Psoas muscle (tissue), 8 donors: Measurements from ENCODE around the gene SPATA22. TPM values are rescaled to one million over a fixed set of nuclear protein-coding genes. Genes with fewer than 3 reads are reported as not detected.

ENCODE experiments used
- ATAC-seq, 4 donors: fragments of 200-7000 bp; cut with Tn5 transposase; one replicate each; pipeline ENCODE4 v1.9.1; 2020; ENCODE audit warnings: moderate library complexity in 3 of 4, mild to moderate bottlenecking in 2 of 4
- DNase-seq, 2 donors: peaks; one replicate each; pipeline ENCODE4 v3.0.0-alpha.2; 2020
- H3K27ac ChIP-seq: fragments of 200-600 bp; one replicate; pipeline ENCODE4 v1.8.0; 2022
- H3K27me3 ChIP-seq, 3 donors: fragments of 200-600 bp in 1 of 3; one replicate each; pipeline versions ENCODE4 v1.6.1 to v1.8.0; 2013 to 2022; ENCODE audit warnings: low read length in 2 of 3, mild to moderate bottlenecking in 2 of 3, moderate library complexity in 1 of 3; ENCODE audit not compliant: insufficient read depth in 3 of 3
- H3K36me3 ChIP-seq, 2 donors: fragments of 200-600 bp in 1 of 2; one replicate each; pipeline versions ENCODE4 v1.6.1 to v1.8.0; 2013 to 2022; ENCODE audit warnings: low read depth in 1 of 2, mild to moderate bottlenecking in 1 of 2, moderate library complexity in 1 of 2; ENCODE audit not compliant: insufficient read depth in 1 of 2
- H3K4me1 ChIP-seq: fragments of 200-600 bp; one replicate; pipeline ENCODE4 v1.8.0; 2022
- H3K4me3 ChIP-seq: fragments of 200-600 bp; one replicate; pipeline ENCODE4 v1.8.0; 2022; ENCODE audit warnings: mild to moderate bottlenecking
- H3K9me3 ChIP-seq: fragments of 200-600 bp; one replicate; pipeline ENCODE4 v1.8.0; 2022
- CTCF ChIP-seq: fragments of 200-600 bp; IDR thresholded peaks from one replicate; pipeline ENCODE4 v1.8.0; 2022; ENCODE audit warnings: antibody characterized with exemption
- WGBS, 3 donors: extraction: QIAGEN DNeasy Blood & Tissue Kit; methylation state at CpG; one replicate each; pipeline versions ENCODE4 v1.1.6 to v1.1.7; 2013; 5-methylcytosine and 5-hydroxymethylcytosine counted together
- intact Hi-C, 2 donors: fragments of 100-400 bp; cut with DNase I; formaldehyde crosslinking; loops; one replicate each; pipeline versions ENCODE4 v1.11.0 to v1.14.2; 2022
- polyA plus RNA-seq, 3 donors: library from polyadenylated mRNA; stranded (reverse); fragments of 200-250 nt; gene quantifications; one replicate each; pipeline ENCODE4 v1.2.3, GENCODE V29; 2013
- total RNA-seq, 4 donors: library from RNA; stranded (reverse); fragmentation: NEBNext Ultra II Directional in 2 of 4; extraction: Animal tissue kit (Norgen Biotek cat#: 25700) in 2 of 4; gene quantifications; one replicate each; pipeline versions ENCODE4 v1.2.1 to v1.2.4, GENCODE V29; 2021 to 2023
- donor health status: healthy with polysubstance abuse.
- donor health status: DM: no; HTN: no; CAD: no; lungs with moderate emphysema.
- donor health status: Bipolar disorder and iron deficiency.
- donor health status: healthy.
- donor health status: DM: yes; HTN: yes; CAD: no.
- donor health status: DM: no; HTN: no; CAD: no.
- donor health status: DM: no; HTN: no; CAD: no.
- donor health status: DM: yes; HTN: yes; CAD: no.

SPATA22 gene
- total and polyA plus RNA-seq, 7 donors: 0.05 to 0.54 (median 0.31) TPM; not detected in 3

GRCh38 chr17:3475812-3476610 is 4.4 kb upstream of the SPATA22 start, which contains the start of gene ASPA:
Gene ASPA (plus strand): TSS chr17:3475997. CDS start chr17:3476160, 163 bp downstream.
- 15 to 32% (median 20%) methylated on average over 7 of the region's 7 CpGs for WGBS, 3 donors
- TF ChIP-seq CTCF: no peak
- Histone ChIP-seq H3K27me3 (no peaks in the 10 kb centered on the region), H3K4me1 (no peaks in the 10 kb centered on the region), H3K27ac (peak within 1 kb of the TSS; percentile 66), H3K4me3 (peak within 1 kb of the TSS; percentile 70), H3K36me3 (no peaks in the 10 kb centered on the region), H3K9me3 (no peaks in the 10 kb centered on the region)
- intact Hi-C loops: no loop called here
- ATAC-seq (peak; percentile 56 to 86 (median 64)), DNase-seq (no peak)

GRCh38 chr17:3475251-3475685 is 3.6 kb upstream of the SPATA22 start:
- H3K36me3 ChIP-seq: no peaks in the 10 kb centered on the region
- TF ChIP-seq CTCF: no peak
- intact Hi-C loops: no loop called here
- 54 to 62% (median 59%) methylated on average over 4 of the region's 4 CpGs for WGBS, 3 donors
- peak overlapping the region; percentile 66 for H3K27ac ChIP-seq
- no peaks in the 10 kb centered on the region for H3K9me3 ChIP-seq
- DNase-seq (peak; percentile 43 to 61), ATAC-seq (peak in 3 of 4 donors; percentile 38 to 41 (median 39))
- no peaks in the 10 kb centered on the region for H3K4me1 ChIP-seq
- H3K27me3 ChIP-seq: no peaks in the 10 kb centered on the region
- H3K4me3 ChIP-seq: peak overlapping the region; percentile 70

GRCh38 chr17:3474212-3474611 is 2.6 kb upstream of the SPATA22 start:
- peak in 1 of 4 donors; percentile 18 for ATAC-seq
- Histone ChIP-seq H3K36me3 (no peaks in the 10 kb centered on the region), H3K4me3 (no peak overlapping the region), H3K27ac (peak overlapping the region; percentile 66), H3K9me3 (no peaks in the 10 kb centered on the region), H3K27me3 (no peaks in the 10 kb centered on the region), H3K4me1 (no peaks in the 10 kb centered on the region)
- intact Hi-C loops: no loop called here
- no peak for DNase-seq
- 26 to 33% (median 28%) methylated on average over 3 of the region's 3 CpGs for WGBS, 3 donors
- TF ChIP-seq CTCF: no peak

- intact Hi-C loops: no loop called here
- Histone ChIP-seq H3K27me3 (no peaks in the 10 kb centered on the region), H3K27ac (no peak overlapping the region), H3K4me1 (no peaks in the 10 kb centered on the region), H3K9me3 (no peaks in the 10 kb centered on the region), H3K4me3 (no peak overlapping the region), H3K36me3 (no peaks in the 10 kb centered on the region)
- ATAC-seq: no peak
- no peak for DNase-seq
- WGBS, 3 donors: 90 to 93% (median 92%) methylated on average over 21 of the region's 21 CpGs
- no peak for TF ChIP-seq CTCF
Observed at GRCh38 chr17:3472137-3472536, 518 bp upstream of the SPATA22 start.
